NCI-H524 (cell line): Measurements from ENCODE around the gene STAM2.
"Not testable (repeated sequence)": the region's sequence is repeated elsewhere in the genome, so short reads cannot be mapped to it uniquely, and the experiment has no call there.

Experiments
- DNase-seq, 2 experiments: peaks; one replicate each; lab custom pipeline; 2025; lab: John Stamatoyannopoulos, UW

Gene STAM2

DNA sequence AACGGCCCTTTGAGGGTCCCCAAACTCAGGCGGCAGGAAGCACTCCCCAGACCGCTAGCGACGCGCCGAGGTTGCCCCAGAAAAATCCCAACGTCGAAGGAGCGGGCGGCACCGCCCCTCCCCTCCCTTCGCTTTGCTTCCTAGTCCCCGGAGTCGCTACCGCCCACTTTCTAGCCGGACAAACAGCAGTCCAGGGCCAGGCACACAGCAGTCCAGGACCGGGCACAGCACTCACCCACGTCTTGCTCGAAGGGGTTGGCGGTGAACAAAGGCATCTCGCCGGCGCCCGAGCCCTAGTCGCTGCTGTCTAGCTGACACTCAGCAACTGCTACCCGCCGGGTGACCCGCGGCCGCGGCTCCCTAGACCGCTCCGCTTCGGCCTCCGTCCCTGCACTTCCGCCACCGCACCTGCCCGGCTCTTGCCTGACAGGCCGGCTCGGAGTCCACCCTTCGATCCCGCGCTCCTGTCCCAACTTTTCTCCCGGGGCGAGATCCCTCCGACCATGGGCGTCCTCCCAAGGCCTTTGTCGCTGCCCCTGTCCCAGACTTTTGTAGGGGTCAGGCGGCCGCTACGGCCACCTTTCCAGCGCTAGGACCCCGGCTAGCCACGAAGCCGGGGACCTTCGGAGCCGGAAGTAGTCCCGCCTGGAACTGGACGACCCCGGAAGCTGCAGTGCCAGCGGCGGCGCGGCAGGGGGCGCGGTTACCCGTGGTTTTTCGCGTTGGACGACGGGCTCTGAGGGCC lies at the start of gene STAM2:
Gene STAM2, minus strand, starts transcription at position 396 of the 745 bp plus-strand sequence. Its CDS starts 121 bp downstream, at position 275.
- DNase-seq = peak; percentile 70 to 91

DNA sequence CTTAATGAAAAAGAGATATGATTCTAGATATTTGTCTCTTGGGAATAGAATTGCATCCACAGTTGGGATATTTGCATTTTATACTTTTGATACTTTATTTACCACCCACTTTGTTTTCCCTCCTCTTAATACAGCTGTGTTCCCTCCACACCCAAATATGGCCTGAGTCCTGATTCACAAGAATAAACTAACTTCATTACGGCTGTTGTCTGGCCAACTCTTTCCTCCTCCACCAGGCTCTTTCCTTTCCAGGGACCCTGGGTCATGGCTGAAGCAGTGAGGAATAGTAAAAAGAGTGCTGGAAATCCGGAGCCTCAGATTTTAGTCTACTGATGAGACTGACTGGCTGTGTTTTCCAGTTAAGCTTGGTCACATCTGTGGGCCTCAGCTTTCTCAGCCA lies 48.4 kb upstream of the STAM2 start:
- no peak for DNase-seq

DNA sequence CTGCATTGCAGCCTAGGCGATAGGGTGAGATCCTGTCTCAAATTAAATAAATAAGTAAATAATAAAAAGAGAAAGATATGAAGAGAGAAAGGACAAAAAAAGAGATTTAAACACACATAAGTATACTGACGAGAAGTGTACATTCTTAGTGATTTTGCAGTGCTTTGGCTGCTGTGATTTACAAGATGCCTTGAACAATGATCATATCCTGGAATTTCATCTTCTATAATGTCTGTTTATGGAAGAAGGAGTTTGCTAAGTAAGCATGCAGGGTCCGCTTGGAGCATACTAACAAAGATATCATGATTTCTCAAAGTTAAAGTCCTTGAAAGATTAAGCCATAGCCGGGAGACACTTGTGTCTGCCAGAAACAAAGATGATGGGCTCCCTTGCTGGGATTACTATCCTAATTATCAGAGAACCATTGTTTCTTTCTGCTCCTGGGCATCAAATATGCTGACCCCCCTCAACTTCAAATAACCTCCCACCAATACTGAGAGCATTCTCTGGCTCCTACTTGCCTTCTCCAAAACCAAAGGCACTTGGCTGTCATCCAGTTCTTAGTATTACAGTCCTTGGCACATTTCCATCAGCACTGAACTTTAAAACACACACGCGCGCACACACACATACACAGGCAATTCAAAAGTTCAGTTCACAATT lies 47.5 kb upstream of the STAM2 start:
- DNase-seq = peak; percentile 27 to 75

DNA sequence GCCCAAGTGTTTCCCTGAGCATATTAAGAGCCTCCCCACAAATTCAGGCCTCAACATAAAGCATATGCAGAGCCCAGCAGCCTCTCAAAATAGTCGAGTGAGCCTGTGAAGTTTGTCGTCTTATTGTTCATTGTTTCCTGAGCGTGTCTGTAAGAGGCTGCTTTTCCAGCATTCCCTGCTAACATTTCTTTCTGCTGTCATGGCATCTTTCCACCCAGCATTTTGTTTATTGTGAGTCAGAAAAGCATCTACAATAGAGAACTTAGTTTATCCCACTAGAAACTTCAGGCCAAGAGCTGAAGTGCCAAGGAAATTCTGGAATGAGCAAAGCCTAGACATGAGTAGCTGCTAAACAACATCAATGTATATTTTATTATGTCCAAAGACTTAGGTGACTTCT lies 46.3 kb upstream of the STAM2 start:
- DNase-seq = no peak

DNA sequence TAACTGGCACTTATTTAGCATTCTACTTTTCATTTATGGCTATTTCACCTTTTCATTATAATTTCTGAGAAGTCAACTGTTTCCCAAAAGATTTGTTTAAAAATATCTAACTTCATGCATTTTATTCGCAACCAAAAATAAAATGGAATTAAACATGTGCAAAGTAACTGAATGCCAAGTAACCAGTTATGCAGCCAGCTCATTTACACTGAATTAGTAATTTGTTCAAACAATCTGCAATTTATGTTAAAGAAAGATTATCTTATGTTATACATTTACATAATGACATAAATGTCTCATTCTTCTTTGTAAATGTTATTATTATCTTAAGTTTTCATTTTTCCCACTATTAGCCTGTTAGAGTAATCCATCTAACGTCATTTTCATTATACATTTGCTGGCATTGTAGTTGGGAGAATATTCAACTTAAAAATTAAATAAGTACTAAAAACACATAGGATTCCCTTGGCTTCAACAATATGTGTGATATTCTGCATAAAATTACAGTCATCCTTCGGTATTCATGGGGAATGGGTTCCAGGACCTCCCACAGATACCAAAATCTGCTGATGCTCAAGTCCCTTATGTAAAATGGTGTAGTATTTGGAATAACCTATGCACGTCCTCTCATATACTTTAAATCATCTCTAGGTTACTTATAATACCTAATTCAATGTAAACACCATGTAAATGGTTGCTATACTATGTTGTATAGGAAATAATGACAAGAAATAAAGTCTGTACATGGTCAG lies 43.7 kb upstream of the STAM2 start:
- no peak for DNase-seq

DNA sequence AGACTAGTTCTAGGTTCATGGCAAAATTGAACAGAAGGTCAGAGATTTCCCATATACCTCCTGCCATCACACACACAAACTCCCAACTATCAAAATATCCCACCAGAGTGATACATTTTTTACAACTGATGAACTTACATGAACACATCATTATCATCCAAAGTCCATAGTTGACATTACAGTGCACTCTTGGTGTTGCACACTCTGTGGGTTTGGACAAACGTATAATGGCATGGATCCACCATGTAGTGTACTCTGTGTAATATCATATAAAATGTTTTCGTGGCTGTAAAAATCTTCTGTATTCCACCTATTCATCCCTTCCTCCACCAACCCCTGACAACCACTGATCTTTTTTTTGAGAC lies 25.9 kb upstream of the STAM2 start:
- no peak for DNase-seq

DNA sequence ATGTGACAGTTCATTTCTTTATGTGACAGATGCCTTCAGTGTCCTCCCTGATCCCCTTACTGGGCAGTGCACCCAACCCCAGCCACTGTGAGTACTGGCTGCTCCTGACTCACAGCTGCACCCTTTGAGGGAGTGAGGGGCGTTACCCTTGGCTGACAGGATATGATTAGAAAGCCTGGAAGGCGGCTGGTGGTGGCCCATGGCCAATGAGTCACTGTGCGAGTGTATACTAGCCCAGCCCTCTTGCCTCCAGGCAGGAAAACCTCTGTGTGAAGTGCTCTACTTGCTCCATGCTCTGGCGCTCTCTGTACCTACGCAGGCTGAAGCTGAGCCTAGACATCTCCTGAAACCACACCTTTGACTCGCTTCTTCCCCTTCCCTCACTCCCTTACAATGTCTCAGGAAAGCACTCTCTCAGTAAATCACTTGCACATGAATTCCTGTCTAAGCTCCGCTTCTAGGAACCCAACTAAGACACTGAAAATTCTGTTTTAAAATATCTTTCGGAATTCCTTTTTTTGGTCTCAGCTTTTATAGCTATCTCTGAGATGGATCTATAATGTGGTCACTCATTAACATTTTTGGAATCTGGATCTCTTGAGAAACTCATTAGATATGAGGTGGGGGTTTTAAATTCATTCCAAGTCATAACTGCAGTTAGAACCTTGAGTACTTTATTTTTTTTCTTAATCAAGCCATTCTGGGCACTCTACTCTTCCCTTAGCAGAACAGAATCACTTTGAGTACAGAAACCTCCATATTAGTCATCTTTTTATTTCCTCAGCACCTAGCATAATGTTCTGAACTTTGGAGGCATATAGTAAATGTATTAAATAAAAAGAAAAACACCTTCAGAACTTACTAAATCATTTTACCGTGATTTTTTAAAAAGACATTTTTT lies 25.3 kb upstream of the STAM2 start:
- peak in 1 of 2 experiments; percentile 19 for DNase-seq

DNA sequence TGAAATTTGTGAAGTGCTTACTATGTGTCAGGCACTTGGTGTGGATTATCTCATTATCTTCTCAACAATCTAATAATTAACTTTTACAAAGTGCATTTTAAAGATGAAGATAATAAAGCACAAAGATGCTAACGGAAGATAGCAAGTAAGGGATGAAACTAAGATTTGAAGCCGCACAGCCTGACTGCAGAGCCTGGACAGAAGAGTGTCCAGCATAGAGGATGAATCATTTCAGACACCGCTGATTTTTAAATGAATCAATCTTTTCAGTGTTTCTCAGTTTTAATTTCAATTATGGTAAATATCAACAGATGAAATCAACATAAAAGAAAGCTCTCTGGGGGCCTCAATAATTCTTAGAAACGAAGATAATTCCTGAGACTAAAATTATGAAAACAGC lies 24.5 kb upstream of the STAM2 start:
- no peak for DNase-seq

DNA sequence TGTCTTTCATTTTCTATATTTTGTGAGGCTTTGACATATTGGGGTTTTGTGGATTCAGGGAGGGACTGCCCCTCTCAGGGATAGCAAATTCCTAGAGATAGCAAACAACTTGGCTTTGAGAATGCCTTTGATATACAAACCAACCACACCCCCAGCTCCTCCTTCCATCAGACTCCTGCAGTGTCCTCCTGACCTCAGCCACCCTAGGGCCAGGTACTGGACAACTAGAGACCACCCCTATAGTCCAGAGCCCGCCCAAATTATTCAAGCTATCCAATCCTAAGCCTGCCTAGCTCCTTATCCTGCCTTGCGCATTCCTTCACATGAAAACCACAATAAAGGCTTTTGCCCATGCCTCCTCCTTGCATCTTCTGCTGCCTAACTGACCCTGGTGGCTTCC lies 22.9 kb upstream of the STAM2 start:
- DNase-seq = no peak

DNA sequence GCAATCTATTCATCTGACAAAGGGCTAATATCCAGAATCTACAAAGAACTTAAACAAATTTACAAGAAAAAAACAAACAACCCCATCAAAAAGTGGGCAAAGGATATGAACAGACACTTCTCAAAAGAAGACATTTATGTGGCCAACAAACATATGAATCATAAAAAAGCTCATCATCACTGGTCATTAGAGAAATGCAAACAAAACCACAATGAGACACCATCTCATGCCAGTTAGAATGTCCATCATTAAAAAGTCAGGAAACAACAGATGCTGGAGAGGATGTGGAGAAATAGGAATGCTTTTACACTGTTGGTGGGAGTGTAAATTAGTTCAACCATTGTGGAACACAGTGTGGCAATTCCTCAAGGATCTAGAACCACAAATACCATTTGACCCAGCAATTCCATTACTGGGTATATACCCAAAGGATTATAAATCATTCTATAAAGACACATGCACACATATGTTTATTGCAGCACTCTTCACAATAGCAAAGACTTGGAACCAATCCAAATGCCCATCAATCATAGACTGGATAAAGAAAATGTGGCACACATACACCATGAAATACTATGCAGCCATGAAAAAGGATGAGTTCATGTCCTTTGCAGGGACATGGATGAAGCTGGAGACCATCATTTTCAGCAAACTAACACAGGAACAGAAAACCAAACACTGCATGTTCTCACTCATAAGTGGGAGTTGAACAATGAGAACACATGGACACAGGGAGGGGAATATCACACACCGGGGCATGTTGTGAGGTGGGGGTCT lies 22.1 kb upstream of the STAM2 start:
- not testable (repeated sequence) for DNase-seq

DNA sequence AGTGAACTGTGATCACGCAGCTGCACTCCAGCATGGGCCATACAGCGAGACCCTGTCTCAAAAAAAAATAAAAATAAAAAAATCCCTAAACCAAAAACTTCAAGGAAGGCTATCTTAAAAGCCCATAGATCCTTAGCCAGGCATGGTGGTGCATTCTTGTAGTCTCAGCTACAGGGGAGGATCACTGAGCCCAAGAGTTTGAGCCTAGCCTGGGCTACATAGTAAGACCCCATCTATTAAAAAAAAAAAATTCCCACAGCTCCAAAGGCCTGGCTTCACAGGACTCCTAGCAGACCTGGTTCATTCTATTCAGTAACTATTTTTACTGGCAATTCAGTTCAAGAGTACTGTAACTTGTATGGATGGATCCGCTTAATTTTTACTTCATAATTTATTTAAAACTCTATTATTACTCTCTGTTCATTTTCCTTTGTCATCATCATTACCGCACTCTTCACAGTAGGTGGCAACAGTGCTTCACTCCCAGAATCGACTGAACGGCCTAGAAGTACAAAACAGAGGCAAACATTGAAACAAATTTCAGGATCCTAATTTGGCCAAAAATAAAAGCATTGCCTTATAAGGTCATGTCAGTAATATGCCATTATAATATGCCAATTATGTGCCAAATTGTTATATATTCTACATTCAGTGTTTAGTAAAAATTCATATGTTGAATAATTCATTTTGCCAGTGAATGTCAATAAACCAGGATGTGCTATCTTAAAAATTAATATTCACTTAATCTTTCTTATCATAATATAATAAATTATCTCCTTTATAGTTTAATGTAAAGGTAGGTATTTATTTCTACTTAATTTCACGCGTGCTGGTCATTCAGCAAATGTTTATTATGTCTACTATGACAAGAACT lies 14.3 kb upstream of the STAM2 start:
- peak; percentile 41 to 54 for DNase-seq

DNA sequence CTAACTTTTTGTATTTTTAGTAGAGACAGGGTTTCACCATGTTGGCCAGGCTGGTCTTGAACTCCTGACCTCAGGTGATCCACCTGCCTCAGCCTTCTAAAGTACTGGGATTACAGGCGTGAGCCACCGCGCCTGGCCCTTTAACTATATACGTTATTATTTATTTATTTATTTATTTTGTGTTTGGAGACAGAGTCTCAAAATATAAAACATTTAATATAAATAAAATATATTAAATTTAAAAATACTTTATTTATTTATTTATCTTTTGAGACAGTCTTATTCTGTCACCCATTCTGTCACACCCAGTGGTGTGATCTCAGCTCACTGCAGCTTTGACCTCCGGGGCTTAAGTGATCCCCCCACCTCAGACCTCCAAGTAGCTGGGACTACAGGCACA lies 11.2 kb upstream of the STAM2 start:
- not testable (repeated sequence) for DNase-seq

DNA sequence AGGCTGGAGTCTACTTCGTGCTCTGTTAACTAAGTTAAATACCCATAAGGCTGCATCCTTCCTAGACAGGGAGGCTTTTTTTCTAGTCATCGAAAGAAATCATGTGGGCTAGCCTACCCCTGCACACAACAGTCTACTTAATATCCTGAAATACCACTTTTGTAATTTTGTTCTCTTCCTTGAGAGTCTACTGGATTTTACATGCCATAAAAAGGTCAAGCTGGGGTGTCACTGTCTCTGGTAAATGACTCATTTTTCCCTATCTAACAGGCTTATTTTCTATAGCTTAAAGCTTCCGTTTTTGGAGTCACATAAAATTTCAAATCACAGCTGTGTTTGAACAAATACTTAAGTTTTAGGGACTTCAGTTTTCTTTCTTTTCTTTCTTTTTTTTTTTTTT lies 10.7 kb upstream of the STAM2 start:
- DNase-seq = no peak

DNA sequence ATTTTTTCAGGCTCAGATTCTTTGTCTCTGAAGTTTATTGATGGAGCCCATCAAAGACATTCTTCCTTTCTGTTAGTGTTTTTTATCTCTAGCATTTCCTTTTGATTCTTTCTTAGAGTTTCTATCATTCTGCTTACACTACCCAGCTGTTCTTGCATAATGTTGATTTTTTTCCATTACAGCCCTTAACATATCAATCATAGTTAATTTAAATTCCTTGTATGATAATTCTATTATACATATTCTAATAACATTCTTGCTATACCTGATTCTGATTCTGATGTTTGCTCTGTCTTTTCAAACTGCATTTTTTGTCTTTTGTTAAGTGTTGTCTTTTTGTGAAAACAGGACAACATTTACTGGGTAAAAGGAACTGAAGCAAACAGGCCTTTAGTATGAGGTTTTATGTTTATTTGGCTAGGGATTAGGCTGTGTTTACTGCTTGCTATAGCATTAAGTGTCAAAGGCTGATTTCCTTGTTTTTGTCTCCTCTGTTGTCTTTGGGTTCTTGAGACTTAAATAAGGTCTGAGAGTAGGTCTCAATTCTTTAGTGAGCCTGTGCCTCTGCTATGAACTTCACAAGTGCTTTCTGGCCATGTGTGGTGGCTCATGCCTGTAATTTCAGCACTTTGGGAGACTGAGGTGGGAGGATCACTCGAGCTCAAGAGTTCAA lies 8.0 kb upstream of the STAM2 start:
- DNase-seq = no peak

DNA sequence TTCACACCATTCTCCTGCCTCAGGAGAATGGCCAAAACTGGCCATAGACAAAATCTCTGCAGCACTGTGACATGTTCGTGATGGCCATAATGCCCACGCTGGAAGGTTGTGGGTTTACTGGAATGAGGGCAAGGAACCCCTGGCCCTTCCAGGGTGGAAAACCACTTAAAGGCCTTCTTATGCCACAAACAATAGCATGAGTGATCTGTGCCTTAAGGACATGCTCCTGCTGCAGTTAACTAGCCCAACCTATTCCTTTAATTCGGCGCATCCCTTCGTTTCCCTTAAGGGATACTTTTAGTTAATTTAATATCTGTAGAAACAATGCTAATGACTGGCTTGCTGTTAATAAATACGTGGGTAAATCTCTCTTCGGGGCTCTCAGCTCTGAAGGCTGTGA lies 2.1 kb upstream of the STAM2 start:
- not testable (repeated sequence) for DNase-seq

DNA sequence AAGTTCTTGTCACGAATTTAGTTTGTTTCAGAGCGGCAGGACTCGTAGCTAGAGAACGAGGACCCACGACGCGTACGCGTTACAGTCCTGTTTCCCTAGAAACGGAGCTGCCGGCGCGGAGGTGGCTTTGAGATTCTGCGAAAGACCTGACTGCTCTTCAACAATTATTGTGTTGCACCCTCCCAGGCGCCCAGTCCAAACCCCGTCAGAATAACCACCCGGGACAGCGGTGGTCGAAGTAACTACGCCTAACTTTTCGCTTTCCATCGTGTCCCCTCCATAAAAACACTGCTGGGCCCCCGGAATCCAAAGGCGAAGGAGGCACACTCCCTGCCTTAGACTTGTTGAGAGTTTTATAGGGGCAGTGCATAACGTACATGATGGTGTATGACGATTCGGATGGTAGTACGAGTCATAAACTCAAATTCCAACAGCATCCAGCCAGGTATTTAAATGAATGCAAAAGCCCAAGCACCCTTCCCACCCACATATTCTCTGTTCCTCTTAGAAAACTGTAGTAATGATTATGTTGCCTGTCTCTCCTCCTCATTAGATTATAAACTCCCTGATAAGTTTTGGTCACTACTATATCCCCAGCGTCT lies 651 bp upstream of the STAM2 start:
- no peak for DNase-seq

DNA sequence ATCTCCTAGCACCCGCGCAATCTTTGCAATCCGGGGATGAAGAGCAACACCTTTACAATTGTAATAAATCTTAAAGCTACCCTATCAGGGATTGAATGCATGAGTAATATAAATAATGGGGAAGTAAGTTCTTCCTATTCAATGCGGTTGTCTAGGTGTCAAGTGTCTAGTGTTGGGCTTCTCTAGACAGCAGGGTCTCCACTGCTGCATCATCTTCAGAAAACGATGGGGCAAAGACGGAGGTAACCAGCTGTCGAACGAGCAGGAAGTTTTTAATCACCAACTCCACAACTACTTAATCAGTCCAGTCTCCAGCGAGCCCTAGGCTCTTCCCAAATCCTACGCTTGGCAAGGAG lies 573 bp downstream of the STAM2 start:
- no peak for DNase-seq

DNA sequence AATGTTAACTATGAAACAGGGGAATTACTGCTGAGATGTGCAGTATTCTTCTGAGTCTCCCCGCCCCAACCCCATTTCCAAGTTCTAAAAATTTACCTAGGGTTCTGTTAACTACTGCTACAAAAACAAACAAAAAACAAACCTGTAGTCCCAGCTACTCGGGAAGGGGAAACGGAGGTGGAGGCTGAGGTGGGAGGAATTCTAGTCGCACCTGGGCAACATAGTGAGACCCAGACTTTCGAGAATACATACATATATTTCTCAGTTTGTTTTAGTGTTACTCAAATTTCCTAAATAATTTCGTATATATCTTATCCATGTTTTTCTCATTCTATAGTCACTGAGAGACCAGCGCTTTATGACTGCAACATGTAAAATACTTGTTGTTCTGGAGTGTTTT lies 989 bp downstream of the STAM2 start:
- no peak for DNase-seq

DNA sequence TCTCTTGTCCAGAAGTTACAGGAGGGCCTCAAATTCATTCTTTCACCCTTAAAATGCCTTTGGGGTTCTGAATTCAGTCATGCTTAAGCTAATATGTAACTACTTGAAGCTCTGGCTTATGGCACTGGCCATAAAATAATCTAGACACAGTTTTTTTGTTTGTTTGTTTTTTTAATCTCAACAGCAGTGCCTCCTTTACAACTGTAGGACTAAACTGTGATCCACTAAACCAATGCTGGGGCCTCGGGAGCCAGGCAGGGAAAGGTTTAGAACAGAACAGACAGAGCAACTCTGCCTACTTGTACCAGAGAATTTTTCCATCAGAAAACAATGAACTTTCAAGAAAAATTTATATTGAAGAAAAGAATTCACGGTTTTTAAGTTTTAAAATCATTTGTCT lies 1.7 kb downstream of the STAM2 start:
- no peak for DNase-seq
